T-helper 2 cell treated with Interferon-gamma antibody and Interleukin-4, amounts not matched to agents 5 μg/mL and 100 μg/mL, for 36 hours (primary cell): ENCODE results near the gene GATA5.

Experiments
- DNase-seq: peaks from one replicate; pipeline ENCODE4 v3.0.0; 2021; ENCODE audit warnings: low spot score
- H3K27ac Mint-ChIP-seq: one replicate; pipeline ENCODE4 v1.8.0; 2021; ENCODE audit warnings: mild to moderate bottlenecking, mixed read lengths
- H3K27me3 Mint-ChIP-seq: one replicate; pipeline ENCODE4 v1.8.0; 2021; ENCODE audit warnings: low read depth, mixed read lengths
- H3K36me3 Mint-ChIP-seq: one replicate; pipeline ENCODE4 v1.8.0; 2021; ENCODE audit warnings: low read depth, mixed read lengths
- H3K4me1 Mint-ChIP-seq: one replicate; pipeline ENCODE4 v1.8.0; 2021; ENCODE audit warnings: low read depth, mixed read lengths
- H3K4me3 Mint-ChIP-seq: one replicate; pipeline ENCODE4 v1.8.0; 2022; ENCODE audit warnings: mild to moderate bottlenecking, moderate library complexity, mixed read lengths
- H3K9me3 Mint-ChIP-seq: one replicate; pipeline ENCODE4 v1.8.0; 2021; ENCODE audit warnings: mixed read lengths

Gene GATA5

GRCh38 chr20:62488470-62488869, 12.7 kb upstream of the GATA5 start:
- Mint-ChIP-seq H3K36me3 (no peaks in the 10 kb centered on the region), H3K27me3 (peaks cover 30% of the 10 kb centered on the region), H3K4me3 (no peak overlapping the region), H3K9me3 (no peaks in the 10 kb centered on the region), H3K4me1 (no peaks in the 10 kb centered on the region), H3K27ac (no peak overlapping the region)
- no peak for DNase-seq

DNA sequence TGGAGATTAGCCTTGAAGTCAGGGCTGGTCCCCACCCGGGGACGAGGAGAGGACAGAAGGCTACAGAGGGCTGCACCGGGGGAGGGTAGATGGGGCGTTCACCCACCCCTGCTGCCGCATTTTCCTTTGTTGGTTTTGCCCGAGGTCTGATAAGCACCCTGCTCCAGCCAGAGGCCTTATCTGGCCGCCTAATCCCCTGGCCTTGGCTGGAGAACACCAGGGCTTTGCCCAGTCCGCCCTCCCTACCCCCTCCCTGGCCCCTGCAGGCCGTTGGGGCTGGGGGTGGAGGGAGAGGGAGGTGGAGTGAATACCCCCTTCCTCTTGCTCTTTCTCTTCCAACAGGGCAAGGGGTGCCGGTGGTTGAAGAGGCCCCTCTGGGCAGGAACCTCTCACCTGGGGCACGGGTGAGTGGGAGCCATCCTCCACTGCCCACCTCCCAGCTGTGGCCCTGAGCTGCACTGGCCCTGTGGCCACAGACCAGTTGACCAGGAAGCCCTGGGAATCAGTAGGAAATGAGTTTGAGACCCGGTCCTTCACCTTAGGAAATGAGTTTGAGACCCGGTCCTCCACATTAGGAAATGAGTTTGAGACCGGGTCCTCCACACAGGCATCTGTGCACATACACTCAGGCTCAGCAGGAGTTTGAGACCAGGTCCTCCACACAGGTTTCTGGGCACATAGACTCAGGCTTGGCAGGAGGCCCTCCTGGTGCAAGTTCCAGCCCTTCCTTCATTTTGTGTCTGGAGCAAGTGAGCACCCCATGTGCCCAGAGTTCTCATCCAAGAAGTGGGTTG, 12.0 kb upstream of the GATA5 start:
- H3K4me3 Mint-ChIP-seq, result no peak overlapping the region
- H3K9me3 Mint-ChIP-seq, result no peaks in the 10 kb centered on the region
- H3K4me1 Mint-ChIP-seq, result no peaks in the 10 kb centered on the region
- no peak overlapping the region for H3K27ac Mint-ChIP-seq
- no peak for DNase-seq
- peaks cover 37% of the 10 kb centered on the region for H3K27me3 Mint-ChIP-seq
- no peaks in the 10 kb centered on the region for H3K36me3 Mint-ChIP-seq

DNA sequence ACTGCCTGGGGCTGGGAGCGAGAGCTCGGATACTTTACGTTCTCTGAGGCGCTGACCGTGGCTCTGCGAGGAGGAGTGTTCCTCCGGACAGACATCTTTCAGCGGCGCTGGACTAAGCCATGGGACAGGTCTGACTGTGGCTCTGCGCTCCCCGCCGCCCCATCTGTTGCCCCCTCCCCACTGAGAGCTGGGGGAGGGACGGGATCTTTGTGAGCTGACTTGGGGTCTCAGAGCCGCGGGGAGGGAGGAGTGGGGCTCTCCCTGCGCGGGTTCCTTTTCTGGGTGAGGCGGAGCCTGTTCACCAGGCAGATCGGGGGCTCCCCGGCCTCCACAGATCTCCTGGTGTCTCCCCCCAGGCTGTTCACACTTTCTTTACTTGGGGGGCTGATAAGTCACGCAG, 11.3 kb upstream of the GATA5 start:
- DNase-seq, result no peak
- Mint-ChIP-seq H3K27me3 (peaks cover 44% of the 10 kb centered on the region), H3K36me3 (no peaks in the 10 kb centered on the region), H3K4me1 (no peaks in the 10 kb centered on the region), H3K27ac (no peak overlapping the region), H3K9me3 (no peaks in the 10 kb centered on the region), H3K4me3 (no peak overlapping the region)

DNA sequence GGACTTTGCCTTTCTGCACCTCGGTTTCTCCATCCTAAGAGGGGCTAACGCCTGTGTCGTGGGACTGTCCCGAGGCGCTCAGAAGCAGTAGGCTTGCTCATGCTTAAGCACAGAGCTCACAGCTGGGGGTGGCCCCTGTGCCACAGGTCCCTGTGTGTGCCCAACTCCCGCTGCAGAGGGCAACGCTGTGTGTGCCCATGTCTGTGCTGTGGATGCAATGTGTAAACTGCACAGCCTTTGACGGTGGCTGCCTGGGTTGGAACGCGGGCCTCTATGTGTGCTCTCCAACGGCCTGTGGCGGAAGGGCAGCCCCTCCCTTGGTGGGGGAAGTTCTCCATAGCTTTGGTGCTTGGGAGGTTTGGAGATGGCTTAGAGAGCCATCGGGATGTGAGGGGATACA, 10.7 kb upstream of the GATA5 start:
- H3K36me3 Mint-ChIP-seq, result no peaks in the 10 kb centered on the region
- H3K4me3 Mint-ChIP-seq, result no peak overlapping the region
- no peaks in the 10 kb centered on the region for H3K4me1 Mint-ChIP-seq
- H3K9me3 Mint-ChIP-seq, result no peaks in the 10 kb centered on the region
- no peak for DNase-seq
- H3K27ac Mint-ChIP-seq, result no peak overlapping the region
- peaks cover 44% of the 10 kb centered on the region for H3K27me3 Mint-ChIP-seq

DNA sequence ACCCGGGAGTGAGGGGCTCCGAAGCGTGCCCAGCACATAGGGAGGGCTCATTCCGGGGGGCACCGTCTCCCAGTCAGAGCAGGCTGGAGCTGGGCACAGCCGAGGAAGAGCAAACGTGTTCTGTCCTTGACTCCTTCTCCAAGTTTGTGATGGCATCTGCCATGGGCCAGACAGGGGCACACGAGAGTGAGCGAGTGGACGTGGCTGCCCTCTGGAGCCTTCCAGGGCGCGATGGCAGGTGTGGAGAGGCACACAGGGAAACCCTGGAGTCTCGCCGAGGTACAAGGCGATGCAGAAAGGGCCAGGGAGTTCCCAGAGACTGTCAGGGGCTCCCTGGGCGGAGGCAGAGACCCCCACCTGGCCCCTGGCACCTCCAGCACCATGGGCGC, 9.9 kb upstream of the GATA5 start:
- Mint-ChIP-seq H3K4me1 (no peaks in the 10 kb centered on the region), H3K27ac (no peak overlapping the region), H3K4me3 (no peak overlapping the region), H3K27me3 (peaks cover 44% of the 10 kb centered on the region), H3K36me3 (no peaks in the 10 kb centered on the region), H3K9me3 (no peaks in the 10 kb centered on the region)
- no peak for DNase-seq

DNA sequence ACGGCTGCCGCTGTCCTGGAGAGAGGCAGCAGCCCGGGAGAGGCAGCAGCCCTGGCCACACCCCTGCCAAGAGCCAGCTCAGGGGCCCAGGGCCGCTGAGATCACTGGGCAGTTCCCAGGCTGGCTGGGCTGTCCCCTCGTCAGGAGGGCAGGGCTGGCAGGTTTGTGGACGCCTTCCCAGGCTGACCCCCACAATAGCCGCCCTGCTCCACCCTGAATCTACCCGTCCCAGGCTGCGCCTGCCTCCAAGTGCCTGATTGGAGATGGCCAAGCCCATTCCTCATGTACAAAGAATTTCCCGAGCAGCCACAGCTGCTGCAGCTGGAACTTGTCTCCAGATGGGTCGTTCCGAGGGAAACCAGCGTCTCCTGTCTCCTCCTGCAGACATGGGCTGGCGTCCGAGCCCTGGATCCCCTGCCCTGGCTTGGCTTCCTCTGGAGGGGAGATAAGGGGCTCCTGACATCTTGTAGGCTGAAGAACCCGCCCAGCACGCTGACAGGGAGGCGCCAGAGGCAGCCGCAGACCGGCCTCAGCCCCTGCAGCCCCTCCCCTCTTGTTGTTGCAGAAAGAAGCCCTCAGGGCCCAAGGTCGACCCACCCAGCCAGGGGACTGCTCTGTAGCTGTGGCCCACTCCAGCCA, 9.4 kb upstream of the GATA5 start:
- no peaks in the 10 kb centered on the region for H3K36me3 Mint-ChIP-seq
- H3K27ac Mint-ChIP-seq, result no peak overlapping the region
- DNase-seq, result no peak
- H3K9me3 Mint-ChIP-seq, result no peaks in the 10 kb centered on the region
- no peaks in the 10 kb centered on the region for H3K4me1 Mint-ChIP-seq
- H3K27me3 Mint-ChIP-seq, result peaks cover 44% of the 10 kb centered on the region
- H3K4me3 Mint-ChIP-seq, result no peak overlapping the region

DNA sequence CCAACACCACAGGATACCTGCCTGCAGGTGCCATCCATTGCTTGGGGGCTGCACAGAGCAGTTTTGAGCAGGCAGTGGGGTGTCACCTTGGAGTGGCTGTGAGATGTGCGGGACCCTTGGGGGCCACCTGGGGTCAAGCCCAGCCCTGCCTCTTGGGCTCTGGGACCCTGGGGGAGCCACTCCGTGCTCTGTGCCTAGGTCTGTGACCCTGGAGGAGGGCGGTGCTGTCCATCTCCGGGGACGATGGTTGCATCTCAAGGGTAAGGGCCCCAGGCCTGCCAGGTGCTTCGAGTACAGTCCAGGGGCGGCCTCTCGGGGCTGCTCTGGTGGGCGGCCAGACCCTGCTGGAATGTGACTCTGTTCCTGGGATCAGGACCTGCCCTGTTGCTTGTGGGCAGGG, 8.7 kb upstream of the GATA5 start:
- Mint-ChIP-seq H3K27me3 (peaks cover 47% of the 10 kb centered on the region), H3K4me1 (no peaks in the 10 kb centered on the region), H3K36me3 (no peaks in the 10 kb centered on the region), H3K4me3 (no peak overlapping the region), H3K27ac (no peak overlapping the region), H3K9me3 (no peaks in the 10 kb centered on the region)
- no peak for DNase-seq

DNA sequence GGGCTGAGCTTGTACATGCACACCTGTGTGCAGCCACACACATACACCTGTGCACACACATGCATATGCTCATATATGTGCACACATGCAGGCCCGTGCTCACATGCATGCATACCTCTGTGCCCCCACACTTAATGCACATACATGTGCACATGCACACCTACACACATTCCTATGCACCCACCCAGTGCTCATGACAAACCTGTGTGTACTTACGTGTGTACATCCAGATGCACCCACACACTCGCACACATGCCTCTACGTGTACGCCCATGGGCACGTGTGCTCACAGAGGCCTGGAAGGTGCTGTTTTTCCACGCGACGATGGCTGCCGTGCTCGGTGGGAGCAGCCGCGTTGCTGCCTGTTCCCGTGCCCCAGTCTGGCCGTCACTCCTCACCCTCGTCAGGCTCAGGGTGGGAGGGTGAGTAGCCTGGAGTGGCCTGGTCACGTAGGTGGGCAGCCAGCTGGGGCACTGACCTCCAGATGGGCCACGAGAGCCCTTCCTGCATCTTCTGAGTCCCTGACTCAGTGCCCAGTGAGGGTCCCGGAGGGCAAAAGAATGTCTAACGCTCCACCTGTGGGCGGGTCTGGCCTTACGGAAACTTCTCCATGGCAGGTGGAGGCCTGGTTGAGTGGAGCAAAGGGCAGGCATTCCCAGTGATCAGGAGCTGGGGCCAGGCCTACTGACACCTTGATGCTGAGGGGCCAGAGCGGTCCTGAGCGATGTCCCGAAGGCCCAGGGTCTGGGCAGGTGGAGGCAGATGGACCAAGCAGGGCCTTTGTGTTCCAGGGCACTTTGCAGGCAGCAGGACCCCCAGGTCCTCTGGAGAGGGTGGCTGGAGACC, 8.0 kb upstream of the GATA5 start:
- Mint-ChIP-seq H3K36me3 (no peaks in the 10 kb centered on the region), H3K9me3 (no peaks in the 10 kb centered on the region), H3K27ac (no peak overlapping the region), H3K4me1 (no peaks in the 10 kb centered on the region), H3K4me3 (no peak overlapping the region), H3K27me3 (peaks cover 52% of the 10 kb centered on the region)
- DNase-seq, result no peak

- Mint-ChIP-seq H3K4me3 (no peak overlapping the region), H3K27me3 (peaks cover 53% of the 10 kb centered on the region), H3K36me3 (no peaks in the 10 kb centered on the region), H3K4me1 (no peaks in the 10 kb centered on the region), H3K9me3 (no peaks in the 10 kb centered on the region), H3K27ac (no peak overlapping the region)
- no peak for DNase-seq
These were observed 7.2 kb upstream of the GATA5 start for GRCh38 chr20:62482974-62483373.

DNA sequence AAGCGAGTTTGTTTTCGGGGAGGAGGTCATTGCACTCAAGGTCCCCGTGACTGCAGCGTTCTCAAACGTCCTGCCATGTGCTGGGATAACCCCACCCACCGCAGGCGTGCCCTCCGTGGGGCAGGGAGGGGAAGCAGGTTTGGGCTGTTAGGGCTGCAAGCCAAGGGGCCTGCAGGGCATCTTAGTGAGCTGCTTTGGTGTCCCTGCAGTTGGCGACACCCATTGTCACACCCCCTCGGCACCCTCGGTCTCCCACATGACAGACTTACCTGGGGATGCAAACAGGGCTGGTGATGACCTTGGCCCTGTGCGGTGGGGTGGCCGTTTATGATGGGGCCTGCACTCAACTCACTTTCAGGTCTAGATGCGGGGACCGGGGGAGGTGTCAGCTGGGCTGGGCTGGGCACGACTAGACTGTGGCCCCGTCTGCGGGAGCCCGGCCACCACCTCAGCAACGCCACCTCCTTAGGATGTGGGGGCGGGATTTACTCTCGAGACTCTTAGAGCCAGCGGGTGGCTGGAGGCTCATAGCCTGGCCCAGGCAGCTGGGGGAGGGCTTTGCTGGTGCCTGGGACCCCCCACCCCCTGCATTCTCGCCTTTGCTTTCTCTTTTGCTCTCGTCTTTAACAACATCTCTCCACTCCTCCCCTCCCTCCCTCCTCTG, 6.5 kb upstream of the GATA5 start:
- Mint-ChIP-seq H3K27me3 (peaks cover 58% of the 10 kb centered on the region), H3K36me3 (no peaks in the 10 kb centered on the region), H3K9me3 (no peaks in the 10 kb centered on the region), H3K4me3 (no peak overlapping the region), H3K27ac (no peak overlapping the region), H3K4me1 (no peaks in the 10 kb centered on the region)
- DNase-seq, result no peak

GRCh38 chr20:62481425-62482145, 5.8 kb upstream of the GATA5 start:
- Mint-ChIP-seq H3K4me3 (no peak overlapping the region), H3K4me1 (no peaks in the 10 kb centered on the region), H3K27me3 (peaks cover 57% of the 10 kb centered on the region), H3K27ac (no peak overlapping the region), H3K36me3 (no peaks in the 10 kb centered on the region), H3K9me3 (no peaks in the 10 kb centered on the region)
- no peak for DNase-seq

GRCh38 chr20:62480318-62480717, 4.5 kb upstream of the GATA5 start:
- H3K27me3 Mint-ChIP-seq, result peaks cover 49% of the 10 kb centered on the region
- DNase-seq, result no peak
- H3K4me3 Mint-ChIP-seq, result no peak overlapping the region
- no peak overlapping the region for H3K27ac Mint-ChIP-seq
- H3K9me3 Mint-ChIP-seq, result no peaks in the 10 kb centered on the region
- no peaks in the 10 kb centered on the region for H3K4me1 Mint-ChIP-seq
- no peaks in the 10 kb centered on the region for H3K36me3 Mint-ChIP-seq

GRCh38 chr20:62479656-62480055, 3.9 kb upstream of the GATA5 start:
- no peaks in the 10 kb centered on the region for H3K36me3 Mint-ChIP-seq
- no peak overlapping the region for H3K27ac Mint-ChIP-seq
- H3K4me3 Mint-ChIP-seq, result no peak overlapping the region
- no peaks in the 10 kb centered on the region for H3K4me1 Mint-ChIP-seq
- peaks cover 46% of the 10 kb centered on the region for H3K27me3 Mint-ChIP-seq
- no peak for DNase-seq
- H3K9me3 Mint-ChIP-seq, result no peaks in the 10 kb centered on the region
